GM10266 (cell line): Measurements from ENCODE around the gene SERTM1.

Experiments
- DNase-seq: peaks from one replicate; pipeline ENCODE4 v3.0.0; 2012; ENCODE audit errors: extremely low spot score
- CTCF ChIP-seq: IDR thresholded peaks from 2 replicates; pipeline ENCODE4 v1.5.1; 2012; ENCODE audit warnings: mild to moderate bottlenecking, low read depth; ENCODE audit not compliant: control insufficient read depth, insufficient read depth; ENCODE audit errors: missing control alignments

Gene SERTM1

GRCh38 chr13:36683701-36684100 lies 9.9 kb downstream of the SERTM1 start:
- DNase-seq, result no peak
- TF ChIP-seq CTCF, result no peak

- TF ChIP-seq CTCF, result no peak
- no peak for DNase-seq
Measured at GRCh38 chr13:36685927-36686326, 12.1 kb downstream of the SERTM1 start.

- TF ChIP-seq CTCF, result no peak
- no peak for DNase-seq
Measured at GRCh38 chr13:36696410-36697010, 22.7 kb downstream of the SERTM1 start.

GRCh38 chr13:36700170-36700569 lies 26.4 kb downstream of the SERTM1 start:
- no peak for DNase-seq
- TF ChIP-seq CTCF, result no peak

- TF ChIP-seq CTCF, result no peak
- no peak for DNase-seq
Measured at GRCh38 chr13:36706755-36707154, 32.9 kb downstream of the SERTM1 start.

GRCh38 chr13:36709136-36709890 lies 35.5 kb downstream of the SERTM1 start:
- no peak for DNase-seq
- no peak for TF ChIP-seq CTCF

- no peak for DNase-seq
Measured at GRCh38 chr13:36710396-36710795, 36.6 kb downstream of the SERTM1 start.

More at GRCh38 chr13:36710396-36710795, 36.6 kb downstream of the SERTM1 start:
- no peak for TF ChIP-seq CTCF
